Measurements from ENCODE around the gene GARS1. TPM values are rescaled to one million over a fixed set of nuclear protein-coding genes. Genes with fewer than 3 reads are reported as not detected.
"Not testable (repeated sequence)": the region's sequence is repeated elsewhere in the genome, so short reads cannot be mapped to it uniquely, and the experiment has no call there.

GARS1 gene
- total and polyA plus RNA-seq, 10 donors, result 41.0 to 90.1 (median 52.1) TPM

GRCh38 chr7:30584965-30585364 lies 9.7 kb upstream of the GARS1 start:
- no peak for TF ChIP-seq POLR2AphosphoS5 (IDR thresholded peaks at IDR 0.05)
- no peak for TF ChIP-seq CTCF (IDR thresholded peaks at IDR 0.05 in 8 of 11, conservative IDR thresholded peaks at IDR 0.05 in 3 of 11)
- TF ChIP-seq POLR2A (IDR thresholded peaks at IDR 0.05), result no peak
- Histone ChIP-seq H3K27ac (no peak overlapping the region), H3K4me1 (peaks cover 0 to 12% (median 0%) of the 10 kb centered on the region in 6 donors), H3K9me3 (peaks cover 0 to 10% (median 3%) of the 10 kb centered on the region in 8 donors), H3K36me3 (peaks cover 0 to 81% (median 46%) of the 10 kb centered on the region in 6 donors), H3K27me3 (replicated peaks in 1 of 7) (no peaks in the 10 kb centered on the region), H3K4me3 (no peak overlapping the region)
- no peak for DNase-seq
- intact Hi-C loops (cut with DNase I; ENCODE audit: low total_unique reads), result no loop called here
- 88 to 97% (median 94%) methylated on average over 5 of the region's 5 CpGs for WGBS, 5 donors

GRCh38 chr7:30585675-30586074 lies 9.0 kb upstream of the GARS1 start:
- intact Hi-C loops (cut with DNase I; ENCODE audit: low total_unique reads), result no loop called here
- no peak overlapping the region for H3K27ac ChIP-seq
- H3K4me1 ChIP-seq, result peaks cover 0 to 17% (median 0%) of the 10 kb centered on the region in 6 donors
- H3K4me3 ChIP-seq, result no peak overlapping the region
- peaks cover 0 to 10% (median 3%) of the 10 kb centered on the region in 8 donors for H3K9me3 ChIP-seq
- no peak for TF ChIP-seq POLR2AphosphoS5 (IDR thresholded peaks at IDR 0.05)
- no peak for TF ChIP-seq POLR2A (IDR thresholded peaks at IDR 0.05)
- no peak for TF ChIP-seq CTCF (IDR thresholded peaks at IDR 0.05 in 8 of 11, conservative IDR thresholded peaks at IDR 0.05 in 3 of 11)
- H3K27me3 ChIP-seq (replicated peaks in 1 of 7), result no peaks in the 10 kb centered on the region
- 71 to 87% (median 77%) methylated on average over 3 of the region's 3 CpGs for WGBS, 5 donors
- DNase-seq, result no peak
- H3K36me3 ChIP-seq, result peaks cover 0 to 74% (median 40%) of the 10 kb centered on the region in 6 donors

- Histone ChIP-seq H3K36me3 (peaks cover 0 to 55% (median 24%) of the 10 kb centered on the region in 6 donors), H3K9me3 (peaks cover 0 to 10% (median 3%) of the 10 kb centered on the region in 8 donors), H3K4me1 (peaks cover 0 to 34% (median 7%) of the 10 kb centered on the region in 6 donors)
- H3K27me3 ChIP-seq (replicated peaks in 1 of 7); DNase-seq; H3K27ac ChIP-seq; intact Hi-C loops (cut with DNase I; ENCODE audit: low total_unique reads); H3K4me3 ChIP-seq: not testable (repeated sequence)
- WGBS, 5 donors, result 95 to 97% (median 97%) methylated on average over 4 of the region's 4 CpGs
These were observed 7.1 kb upstream of the GARS1 start for GRCh38 chr7:30587547-30587946.

- no peak for DNase-seq
- H3K27me3 ChIP-seq (replicated peaks in 1 of 7), result no peaks in the 10 kb centered on the region
- H3K4me3 ChIP-seq, result no peak overlapping the region
- peaks cover 0 to 10% (median 3%) of the 10 kb centered on the region in 8 donors for H3K9me3 ChIP-seq
- peaks cover 0 to 39% (median 12%) of the 10 kb centered on the region in 6 donors for H3K36me3 ChIP-seq
- WGBS, 5 donors, result 96 to 99% (median 97%) methylated on average over 3 of the region's 3 CpGs
- peaks cover 10 to 49% (median 22%) of the 10 kb centered on the region in 6 donors for H3K4me1 ChIP-seq
- no peak overlapping the region for H3K27ac ChIP-seq
- intact Hi-C loops (cut with DNase I; ENCODE audit: low total_unique reads), result no loop called here
- no peak for TF ChIP-seq POLR2AphosphoS5 (IDR thresholded peaks at IDR 0.05)
- no peak for TF ChIP-seq CTCF (IDR thresholded peaks at IDR 0.05 in 8 of 11, conservative IDR thresholded peaks at IDR 0.05 in 3 of 11)
- no peak for TF ChIP-seq POLR2A (IDR thresholded peaks at IDR 0.05)
These were observed 5.6 kb upstream of the GARS1 start for GRCh38 chr7:30589111-30589510.
